GM10266 (cell line): ENCODE results near the gene CFAP99.

Experiments
- DNase-seq: peaks from one replicate; pipeline ENCODE4 v3.0.0; 2012; ENCODE audit errors: extremely low spot score
- CTCF ChIP-seq: IDR thresholded peaks from 2 replicates; pipeline ENCODE4 v1.5.1; 2012; ENCODE audit warnings: mild to moderate bottlenecking, low read depth; ENCODE audit not compliant: control insufficient read depth, insufficient read depth; ENCODE audit errors: missing control alignments

The CFAP99 gene

GRCh38 chr4:2393353-2394270 lies 25.1 kb upstream of the CFAP99 start:
- TF ChIP-seq CTCF: no peak
- peak; percentile 56 for DNase-seq

GRCh38 chr4:2394528-2394927 lies 24.2 kb upstream of the CFAP99 start:
- no peak for DNase-seq
- TF ChIP-seq CTCF: no peak

DNA sequence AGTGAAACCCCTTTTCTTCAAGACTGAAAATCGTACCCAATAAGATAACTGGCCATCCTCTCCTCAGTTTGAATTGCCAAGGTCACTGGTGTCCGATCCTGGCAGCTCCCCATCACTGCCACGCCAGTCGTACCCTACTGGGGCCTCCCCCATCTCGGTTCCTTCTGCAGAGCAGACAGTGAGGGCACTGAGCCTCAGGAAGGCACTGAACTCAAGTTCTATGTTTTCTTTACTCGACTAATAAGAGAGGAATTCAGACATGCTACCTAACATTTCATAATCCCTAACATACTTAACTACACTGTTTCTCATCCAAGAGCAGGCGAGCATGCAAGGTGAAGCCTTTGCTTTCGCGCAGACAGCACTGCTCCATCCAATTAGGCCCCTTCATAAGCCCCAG lies 23.7 kb upstream of the CFAP99 start:
- no peak for DNase-seq
- no peak for TF ChIP-seq CTCF

DNA sequence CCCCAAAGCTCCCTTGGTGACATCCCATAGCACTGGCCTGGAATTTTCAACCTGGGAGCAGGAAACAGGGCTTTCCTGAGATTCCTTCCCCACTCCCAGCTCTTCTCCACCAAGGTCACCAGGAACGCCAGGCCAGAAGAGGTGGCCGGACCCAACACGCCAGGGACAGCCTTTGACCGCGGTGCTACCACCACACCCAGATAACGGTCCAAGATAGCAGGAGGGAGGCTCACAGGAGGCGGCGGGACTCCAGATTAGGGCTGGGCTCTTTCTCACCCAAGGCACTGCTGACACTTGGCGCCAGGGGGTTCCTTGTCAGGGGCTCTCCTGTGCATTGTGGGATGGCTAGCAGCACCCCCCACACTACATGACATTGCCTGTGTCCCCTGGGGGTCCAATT lies 23.2 kb upstream of the CFAP99 start:
- DNase-seq: no peak
- no peak for TF ChIP-seq CTCF

GRCh38 chr4:2396781-2397368 lies 21.9 kb upstream of the CFAP99 start:
- no peak for DNase-seq
- no peak for TF ChIP-seq CTCF

GRCh38 chr4:2397596-2398379 lies 21.0 kb upstream of the CFAP99 start:
- DNase-seq: no peak
- no peak for TF ChIP-seq CTCF
